GM21717 (cell line): ENCODE results near the gene CYB5D1.
"Not testable (repeated sequence)": the region's sequence is repeated elsewhere in the genome, so short reads cannot be mapped to it uniquely, and the experiment has no call there.

Experiments
- ATAC-seq: cut with Tn5 transposase; IDR thresholded peaks from one replicate; pipeline ENCODE4 v1.9.1; 2021; ENCODE audit warnings: mild to moderate bottlenecking, moderate library complexity; ENCODE audit not compliant: unreplicated experiment

CYB5D1 gene, protein sequence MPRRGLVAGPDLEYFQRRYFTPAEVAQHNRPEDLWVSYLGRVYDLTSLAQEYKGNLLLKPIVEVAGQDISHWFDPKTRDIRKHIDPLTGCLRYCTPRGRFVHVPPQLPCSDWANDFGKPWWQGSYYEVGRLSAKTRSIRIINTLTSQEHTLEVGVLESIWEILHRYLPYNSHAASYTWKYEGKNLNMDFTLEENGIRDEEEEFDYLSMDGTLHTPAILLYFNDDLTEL

DNA sequence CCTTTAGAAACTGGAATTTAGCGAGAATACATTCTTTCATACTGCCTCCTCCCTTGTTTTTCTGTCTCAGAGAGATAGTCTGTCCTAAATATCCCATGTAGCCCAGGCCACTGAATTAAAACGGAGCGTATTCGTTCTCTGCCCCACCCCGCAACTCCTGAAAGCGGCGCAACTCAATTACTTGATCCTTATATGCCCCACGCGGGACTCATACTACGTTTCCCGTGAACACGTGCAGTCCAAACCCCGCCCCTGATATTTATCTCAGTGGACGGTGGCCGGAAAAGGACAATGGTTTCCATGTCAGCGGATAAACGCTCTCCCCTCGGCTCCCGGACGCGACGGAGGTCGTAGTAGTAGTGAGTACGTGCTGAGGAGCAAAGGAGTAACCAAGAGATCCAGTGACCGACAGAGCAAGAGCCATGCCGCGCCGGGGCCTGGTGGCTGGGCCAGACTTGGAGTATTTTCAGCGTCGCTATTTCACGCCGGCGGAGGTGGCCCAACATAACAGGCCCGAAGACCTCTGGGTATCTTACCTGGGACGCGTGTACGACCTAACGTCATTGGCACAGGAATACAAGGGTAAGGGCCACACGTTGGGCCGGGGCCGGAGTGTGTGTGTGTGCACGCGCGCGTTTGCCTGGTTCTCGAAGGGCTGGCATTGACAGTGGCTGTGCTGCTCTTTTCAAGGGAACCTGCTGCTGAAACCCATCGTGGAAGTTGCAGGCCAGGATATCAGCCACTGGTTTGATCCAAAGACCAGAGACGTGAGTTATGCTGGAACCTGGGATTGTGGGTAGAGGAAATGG, at the start of gene CYB5D1:
Gene CYB5D1 (plus strand): TSS at position 291 of the 809 bp plus-strand sequence. CDS start 132 bp downstream, at position 423.
- peak; percentile 31 for ATAC-seq

GRCh38 chr17:7809086-7809790, 48.6 kb upstream of the CYB5D1 start:
- no peak for ATAC-seq

- ATAC-seq = not testable (repeated sequence)
Observed at GRCh38 chr17:7809791-7810343, 47.9 kb upstream of the CYB5D1 start.

GRCh38 chr17:7811251-7811650, 46.6 kb upstream of the CYB5D1 start:
- no peak for ATAC-seq

GRCh38 chr17:7814969-7815368, 42.8 kb upstream of the CYB5D1 start:
- ATAC-seq = no peak

DNA sequence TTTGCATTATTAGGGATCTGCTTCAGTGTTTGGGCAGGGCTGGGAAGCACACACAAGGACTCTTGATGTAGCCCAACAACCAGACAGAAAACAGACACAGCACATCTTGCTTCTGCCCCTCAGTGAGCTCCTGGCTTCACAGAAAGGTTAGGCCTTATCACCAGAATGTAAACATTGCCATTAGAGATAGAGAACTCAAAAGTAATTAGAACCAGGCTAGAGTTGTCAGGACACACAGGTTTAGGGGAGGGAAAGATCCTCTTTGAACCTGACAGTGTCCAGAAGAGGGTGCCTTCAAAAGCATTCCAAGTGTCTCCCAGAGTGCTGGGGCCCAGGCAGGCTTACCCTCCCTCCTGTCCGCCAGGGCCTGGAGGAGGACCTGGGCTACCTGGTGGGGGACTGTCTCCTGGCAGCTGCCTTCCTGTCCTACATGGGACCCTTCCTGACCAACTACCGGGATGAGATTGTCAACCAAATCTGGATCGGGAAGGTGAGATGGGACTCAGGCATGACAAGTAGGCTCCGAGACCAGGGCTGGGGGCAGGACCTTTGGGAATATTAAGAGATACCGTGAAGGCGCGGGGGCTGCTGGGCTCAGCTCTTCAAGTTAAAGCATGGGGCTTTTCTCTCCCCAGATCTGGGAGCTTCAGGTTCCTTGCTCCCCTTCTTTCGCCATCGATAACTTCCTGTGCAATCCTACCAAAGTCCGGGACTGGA, 40.7 kb upstream of the CYB5D1 start:
- no peak for ATAC-seq

DNA sequence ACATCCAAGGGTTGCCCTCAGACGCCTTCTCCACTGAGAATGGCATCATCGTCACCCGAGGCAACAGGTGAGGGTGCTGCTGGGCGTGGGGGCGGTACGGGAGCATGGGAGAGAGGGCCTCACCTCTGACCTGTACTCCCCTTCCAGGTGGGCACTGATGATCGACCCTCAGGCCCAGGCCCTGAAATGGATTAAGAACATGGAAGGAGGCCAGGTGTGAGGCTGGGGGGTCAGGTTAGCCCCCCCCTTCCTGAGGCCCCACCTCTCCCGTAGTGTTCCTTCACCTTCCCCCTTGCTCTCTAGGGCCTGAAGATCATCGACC, 40.2 kb upstream of the CYB5D1 start:
- ATAC-seq = no peak

- no peak for ATAC-seq
Observed at GRCh38 chr17:7818026-7818425, 39.8 kb upstream of the CYB5D1 start.

DNA sequence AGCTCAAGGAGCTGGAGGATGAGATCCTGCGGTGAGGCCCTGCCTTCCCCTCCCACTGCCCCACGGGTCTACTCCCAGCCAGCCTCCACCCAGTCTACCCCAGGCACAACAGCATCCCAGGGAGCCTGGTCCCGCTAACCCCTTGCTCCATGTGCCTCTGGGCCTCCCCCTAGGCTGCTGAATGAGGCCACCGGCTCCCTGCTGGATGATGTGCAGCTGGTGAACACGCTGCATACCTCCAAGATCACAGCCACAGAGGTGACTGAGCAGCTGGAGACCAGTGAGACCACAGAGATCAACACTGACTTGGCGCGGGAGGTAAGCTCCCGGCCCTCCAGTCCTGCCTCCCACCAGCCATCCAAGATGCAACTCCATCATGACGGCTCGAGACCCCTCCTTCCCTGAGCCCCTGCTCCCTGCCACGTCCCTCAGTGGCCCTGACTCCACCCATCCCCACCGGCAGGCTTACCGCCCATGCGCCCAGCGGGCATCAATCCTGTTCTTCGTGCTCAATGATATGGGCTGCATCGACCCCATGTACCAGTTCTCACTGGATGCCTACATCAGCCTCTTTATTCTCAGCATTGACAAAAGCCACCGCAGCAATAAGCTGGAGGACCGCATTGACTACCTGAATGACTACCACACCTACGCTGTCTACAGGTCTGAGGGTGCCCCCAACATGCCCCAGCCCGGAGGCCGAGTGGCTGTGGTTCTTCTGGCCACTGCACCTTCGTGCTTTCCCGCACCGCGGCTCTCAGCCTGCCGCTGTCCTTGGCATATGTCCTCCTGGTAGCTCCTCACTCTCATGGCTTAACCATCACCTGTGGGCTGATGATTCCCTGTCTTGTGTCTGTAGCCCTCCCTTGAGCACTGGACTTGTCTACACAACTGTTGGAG, 38.8 kb upstream of the CYB5D1 start:
- ATAC-seq = no peak

DNA sequence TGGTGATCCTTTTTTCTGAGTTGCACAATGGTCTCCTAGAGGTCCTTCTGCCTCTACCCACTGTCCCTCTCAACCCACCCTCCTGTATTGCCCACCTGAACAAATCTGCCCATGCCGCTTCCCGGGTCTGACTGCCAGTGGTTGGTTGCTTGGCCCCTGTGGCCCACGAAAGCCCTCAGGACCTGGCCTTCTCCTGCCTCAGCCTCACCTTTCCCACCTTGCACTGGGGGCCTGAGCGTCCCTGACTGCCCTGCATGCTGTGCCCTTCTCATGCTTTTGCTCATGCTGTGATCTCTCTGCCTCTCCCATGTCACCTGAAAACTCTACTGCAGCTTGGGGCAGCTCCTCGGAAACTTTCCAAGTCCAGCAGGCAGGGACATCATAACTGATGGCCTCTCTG, 37.6 kb upstream of the CYB5D1 start:
- ATAC-seq = no peak

DNA sequence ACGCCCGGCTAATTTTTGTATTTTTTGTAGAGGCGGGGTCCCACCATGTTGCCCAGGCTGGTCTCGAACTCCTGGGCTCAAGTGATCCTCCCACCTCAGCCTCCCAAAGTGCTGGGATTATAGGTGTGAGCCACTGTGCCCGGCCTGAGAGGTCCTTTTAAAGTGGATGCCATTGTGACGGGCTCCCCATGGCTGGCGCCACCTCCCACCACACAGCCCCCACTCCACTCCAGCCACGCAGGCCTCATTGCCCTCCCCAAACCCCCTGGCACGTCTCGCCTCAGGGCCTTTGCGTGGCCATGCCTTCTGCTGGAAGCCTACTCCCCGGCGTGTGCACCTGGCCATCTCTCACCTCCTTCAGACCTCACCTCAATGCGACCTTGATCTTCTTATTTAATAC, 35.7 kb upstream of the CYB5D1 start:
- no peak for ATAC-seq

DNA sequence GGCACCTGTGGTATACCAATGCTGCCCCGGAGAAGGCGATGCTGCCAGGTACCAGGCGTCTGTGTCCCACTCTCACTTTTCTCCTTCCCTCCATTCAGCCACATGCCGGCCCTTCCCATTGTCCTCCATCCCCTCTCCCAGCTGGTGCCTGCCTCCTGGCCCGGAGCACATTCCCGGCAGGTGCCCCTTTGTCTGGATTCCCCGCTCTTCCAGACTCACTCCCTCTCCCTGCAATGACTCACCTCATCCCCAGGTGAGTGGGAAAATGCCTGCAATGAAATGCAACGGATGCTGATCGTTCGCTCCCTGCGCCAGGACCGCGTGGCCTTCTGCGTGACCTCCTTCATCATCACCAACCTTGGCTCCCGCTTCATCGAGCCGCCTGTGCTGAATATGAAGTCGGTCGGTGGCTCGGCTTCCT, 34.2 kb upstream of the CYB5D1 start:
- no peak for ATAC-seq

GRCh38 chr17:7824021-7824924, 33.5 kb upstream of the CYB5D1 start:
- ATAC-seq = no peak

DNA sequence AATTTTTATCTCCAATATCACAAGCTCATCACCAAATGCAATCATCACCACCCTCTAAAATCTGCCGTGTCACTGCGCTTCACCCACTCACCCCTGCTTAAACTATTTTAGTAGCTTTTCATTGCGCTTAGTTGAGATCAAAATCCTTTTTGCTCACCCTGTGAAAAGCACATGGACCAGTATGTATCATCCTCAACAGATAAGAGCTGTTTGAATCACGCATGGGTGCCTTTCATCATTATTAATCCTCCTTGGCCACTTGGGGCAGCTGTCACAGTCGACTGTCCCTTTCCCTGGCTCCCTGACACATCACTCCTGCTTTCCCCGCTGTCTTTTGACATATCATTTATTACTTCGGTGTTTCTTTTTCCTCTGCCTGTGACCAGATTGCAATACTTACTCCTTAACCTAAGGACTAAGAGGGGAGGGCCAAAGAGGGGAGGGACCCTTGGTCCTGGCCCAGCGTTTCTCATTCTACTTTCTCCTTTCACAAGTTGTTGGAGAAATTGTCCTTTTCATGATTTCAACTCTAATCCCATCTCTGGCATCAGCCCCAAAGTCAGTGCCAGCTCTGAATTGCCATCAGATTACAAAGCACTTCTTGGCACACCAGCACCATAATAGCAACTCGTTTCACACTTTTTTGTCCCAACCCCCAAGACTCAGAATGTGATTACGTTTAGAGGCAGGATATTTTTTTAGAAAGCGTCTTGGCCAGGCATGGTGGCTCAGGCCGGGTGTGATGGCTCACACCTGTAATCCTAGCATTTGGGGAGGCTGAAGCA, 32.4 kb upstream of the CYB5D1 start:
- no peak for ATAC-seq

DNA sequence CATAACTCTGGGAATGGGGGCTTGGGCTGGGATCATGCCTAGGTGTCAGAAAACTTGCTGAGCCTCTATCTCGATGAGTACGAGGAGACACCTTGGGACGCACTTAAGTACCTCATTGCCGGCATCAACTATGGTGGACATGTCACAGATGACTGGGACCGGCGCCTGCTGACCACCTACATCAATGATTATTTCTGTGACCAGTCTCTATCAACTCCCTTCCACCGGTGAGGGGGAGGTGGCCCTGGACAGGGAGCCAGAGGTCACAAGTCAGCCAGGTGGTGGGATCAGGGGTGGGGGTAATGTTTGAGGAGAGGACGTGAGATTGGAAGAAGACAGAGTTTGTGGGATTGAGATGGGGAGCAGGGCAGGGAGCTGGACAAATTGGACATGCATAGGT, 27.2 kb upstream of the CYB5D1 start:
- ATAC-seq = no peak

- no peak for ATAC-seq
Observed at GRCh38 chr17:7831233-7831632, 26.6 kb upstream of the CYB5D1 start.

DNA sequence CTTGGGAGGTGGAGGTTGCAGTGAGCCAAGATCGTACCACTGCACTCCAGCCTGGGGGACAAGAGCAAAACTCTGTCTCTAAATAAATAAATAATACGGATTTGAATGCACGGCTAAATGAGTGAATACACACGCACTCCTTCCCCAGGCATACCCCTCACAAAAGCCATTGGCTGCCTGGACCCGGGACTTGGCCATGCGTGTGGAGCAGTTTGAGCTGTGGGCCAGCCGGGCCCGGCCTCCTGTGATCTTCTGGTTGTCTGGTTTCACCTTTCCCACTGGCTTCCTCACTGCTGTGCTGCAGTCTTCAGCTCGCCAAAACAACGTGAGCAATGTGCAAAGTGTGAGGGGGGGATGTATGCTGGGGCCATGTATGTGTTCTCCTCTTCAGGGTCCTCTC, 25.4 kb upstream of the CYB5D1 start:
- ATAC-seq = no peak
